ENCODE results near the gene ZFP3.
"Not testable (repeated sequence)": the region's sequence is repeated elsewhere in the genome, so short reads cannot be mapped to it uniquely, and the experiment has no call there.

The ZFP3 gene

GRCh38 chr17:5137511-5138197, 59.4 kb downstream of the ZFP3 start:
- in situ Hi-C loops (cut with MboI; ENCODE audit: low sequenced_read_pairs): not testable (repeated sequence)

GRCh38 chr17:5138198-5138544, 59.9 kb downstream of the ZFP3 start:
- in situ Hi-C loops (cut with MboI; ENCODE audit: low sequenced_read_pairs): not testable (repeated sequence)

- in situ Hi-C loops (cut with MboI; ENCODE audit: low sequenced_read_pairs): no loop called here
Observed at GRCh38 chr17:5138616-5139457, 60.6 kb downstream of the ZFP3 start.

GRCh38 chr17:5139458-5139732, 61.1 kb downstream of the ZFP3 start:
- in situ Hi-C loops (cut with MboI; ENCODE audit: low sequenced_read_pairs): no loop called here

- in situ Hi-C loops (cut with MboI; ENCODE audit: low sequenced_read_pairs): not testable (repeated sequence)
Observed at GRCh38 chr17:5142877-5143276, 64.6 kb downstream of the ZFP3 start.
